ENCODE data around the gene QPCT.

The QPCT gene

GRCh38 chr2:37414470-37414949 is 70.1 kb downstream of the QPCT start:
- Mint-ChIP-seq H3K9me3 (peaks cover 2% of the 10 kb centered on the region), H3K4me1 (peaks cover 18% of the 10 kb centered on the region), H3K36me3 (ENCODE audit: low read depth) (no peaks in the 10 kb centered on the region), H3K27me3 (ENCODE audit: low read depth) (peaks cover 27% of the 10 kb centered on the region), H3K27ac (peak overlapping the region; percentile 27 to 72 (median 70)), H3K4me3 (no peak overlapping the region)
- TF ChIP-seq CTCF (IDR thresholded peaks at IDR 0.05; ENCODE audit: unreplicated experiment in 3 of 3) = peak; percentile 76 to 94 (median 82)

- Mint-ChIP-seq H3K27me3 (ENCODE audit: low read depth) (peaks cover 27% of the 10 kb centered on the region), H3K4me3 (no peak overlapping the region), H3K4me1 (peaks cover 18% of the 10 kb centered on the region), H3K9me3 (peaks cover 3% of the 10 kb centered on the region), H3K36me3 (ENCODE audit: low read depth) (no peaks in the 10 kb centered on the region), H3K27ac (peak overlapping the region in 2 of 3 experiments; percentile 27 to 30)
- no peak for TF ChIP-seq CTCF (IDR thresholded peaks at IDR 0.05; ENCODE audit: unreplicated experiment in 3 of 3)
These were observed 70.8 kb downstream of the QPCT start for GRCh38 chr2:37415128-37415820.

- H3K4me3 Mint-ChIP-seq = no peak overlapping the region
- peaks cover 11% of the 10 kb centered on the region for H3K27me3 Mint-ChIP-seq (ENCODE audit: low read depth)
- TF ChIP-seq CTCF (IDR thresholded peaks at IDR 0.05; ENCODE audit: unreplicated experiment in 3 of 3) = no peak
- H3K27ac Mint-ChIP-seq = peak overlapping the region in 1 of 3 experiments; percentile 46
- H3K36me3 Mint-ChIP-seq (ENCODE audit: low read depth) = no peaks in the 10 kb centered on the region
- peaks cover 18% of the 10 kb centered on the region for H3K4me1 Mint-ChIP-seq
- peaks cover 3% of the 10 kb centered on the region for H3K9me3 Mint-ChIP-seq
These were observed 72.9 kb downstream of the QPCT start for GRCh38 chr2:37417321-37417720.

GRCh38 chr2:37418956-37419355 is 74.5 kb downstream of the QPCT start:
- no peak overlapping the region for H3K27ac Mint-ChIP-seq
- H3K4me1 Mint-ChIP-seq = peaks cover 18% of the 10 kb centered on the region
- H3K36me3 Mint-ChIP-seq (ENCODE audit: low read depth) = no peaks in the 10 kb centered on the region
- H3K27me3 Mint-ChIP-seq (ENCODE audit: low read depth) = peaks cover 17% of the 10 kb centered on the region
- H3K4me3 Mint-ChIP-seq = no peak overlapping the region
- H3K9me3 Mint-ChIP-seq = peaks cover 3% of the 10 kb centered on the region
- no peak for TF ChIP-seq CTCF (IDR thresholded peaks at IDR 0.05; ENCODE audit: unreplicated experiment in 3 of 3)

GRCh38 chr2:37421686-37422085 is 77.3 kb downstream of the QPCT start:
- H3K4me3 Mint-ChIP-seq = no peak overlapping the region
- H3K9me3 Mint-ChIP-seq = peaks cover 3% of the 10 kb centered on the region
- no peaks in the 10 kb centered on the region for H3K36me3 Mint-ChIP-seq (ENCODE audit: low read depth)
- H3K27me3 Mint-ChIP-seq (ENCODE audit: low read depth) = peaks cover 24% of the 10 kb centered on the region
- no peaks in the 10 kb centered on the region for H3K4me1 Mint-ChIP-seq
- H3K27ac Mint-ChIP-seq = no peak overlapping the region
- TF ChIP-seq CTCF (IDR thresholded peaks at IDR 0.05; ENCODE audit: unreplicated experiment in 3 of 3) = no peak

- Mint-ChIP-seq H3K36me3 (ENCODE audit: low read depth) (no peaks in the 10 kb centered on the region), H3K9me3 (peaks cover 3% of the 10 kb centered on the region), H3K27me3 (ENCODE audit: low read depth) (peaks cover 24% of the 10 kb centered on the region), H3K4me3 (no peak overlapping the region), H3K4me1 (no peaks in the 10 kb centered on the region), H3K27ac (no peak overlapping the region)
- TF ChIP-seq CTCF (IDR thresholded peaks at IDR 0.05; ENCODE audit: unreplicated experiment in 3 of 3) = no peak
These were observed 78.4 kb downstream of the QPCT start for GRCh38 chr2:37422816-37423215.
